GM12874 (cell line): ENCODE results near the gene BRSK2.

ENCODE experiments used
- TF ChIP-seq, protein P1 (sequence below): IDR thresholded peaks from 2 replicates; pipeline ENCODE4 v1.5.1; 2011; ENCODE audit warnings: low read depth, mild to moderate bottlenecking, control low read depth, low read length, moderate library complexity; ENCODE audit not compliant: insufficient read depth

Gene BRSK2

DNA sequence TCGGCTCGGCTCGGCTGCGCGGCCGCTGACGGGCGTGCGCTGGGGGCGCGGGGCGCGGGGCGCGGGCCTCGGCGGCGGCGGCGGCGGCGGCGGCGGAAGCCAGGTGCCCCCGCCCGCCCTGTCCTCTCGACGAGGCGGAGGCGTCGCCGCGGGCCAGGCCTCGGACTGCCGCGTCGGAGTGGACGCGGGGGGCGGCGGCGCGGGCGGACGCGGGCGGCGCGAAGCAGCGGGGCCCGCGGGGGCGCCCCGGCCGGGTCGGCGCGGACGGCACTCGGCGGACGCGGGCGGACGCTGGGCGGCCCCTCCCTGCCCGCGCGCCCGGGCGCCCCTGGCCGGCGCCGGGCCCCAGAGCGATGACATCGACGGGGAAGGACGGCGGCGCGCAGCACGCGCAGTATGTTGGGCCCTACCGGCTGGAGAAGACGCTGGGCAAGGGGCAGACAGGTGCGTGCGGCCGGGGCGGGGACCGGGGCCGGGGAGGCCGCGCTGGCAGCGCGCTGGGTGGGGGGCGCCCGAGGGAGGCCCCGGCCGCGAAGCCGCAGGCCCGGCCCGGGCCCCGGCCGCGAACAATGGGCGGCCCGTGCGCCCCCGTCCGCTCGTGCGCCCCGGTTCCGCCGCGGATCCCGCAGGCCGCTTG is at the start of gene BRSK2:
TSS of gene BRSK2 (plus strand) at position 3 of the 637 bp plus-strand sequence. CDS start at position 354, 351 bp downstream.
- TF ChIP-seq, protein P1, sequence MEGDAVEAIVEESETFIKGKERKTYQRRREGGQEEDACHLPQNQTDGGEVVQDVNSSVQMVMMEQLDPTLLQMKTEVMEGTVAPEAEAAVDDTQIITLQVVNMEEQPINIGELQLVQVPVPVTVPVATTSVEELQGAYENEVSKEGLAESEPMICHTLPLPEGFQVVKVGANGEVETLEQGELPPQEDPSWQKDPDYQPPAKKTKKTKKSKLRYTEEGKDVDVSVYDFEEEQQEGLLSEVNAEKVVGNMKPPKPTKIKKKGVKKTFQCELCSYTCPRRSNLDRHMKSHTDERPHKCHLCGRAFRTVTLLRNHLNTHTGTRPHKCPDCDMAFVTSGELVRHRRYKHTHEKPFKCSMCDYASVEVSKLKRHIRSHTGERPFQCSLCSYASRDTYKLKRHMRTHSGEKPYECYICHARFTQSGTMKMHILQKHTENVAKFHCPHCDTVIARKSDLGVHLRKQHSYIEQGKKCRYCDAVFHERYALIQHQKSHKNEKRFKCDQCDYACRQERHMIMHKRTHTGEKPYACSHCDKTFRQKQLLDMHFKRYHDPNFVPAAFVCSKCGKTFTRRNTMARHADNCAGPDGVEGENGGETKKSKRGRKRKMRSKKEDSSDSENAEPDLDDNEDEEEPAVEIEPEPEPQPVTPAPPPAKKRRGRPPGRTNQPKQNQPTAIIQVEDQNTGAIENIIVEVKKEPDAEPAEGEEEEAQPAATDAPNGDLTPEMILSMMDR = no peak

DNA sequence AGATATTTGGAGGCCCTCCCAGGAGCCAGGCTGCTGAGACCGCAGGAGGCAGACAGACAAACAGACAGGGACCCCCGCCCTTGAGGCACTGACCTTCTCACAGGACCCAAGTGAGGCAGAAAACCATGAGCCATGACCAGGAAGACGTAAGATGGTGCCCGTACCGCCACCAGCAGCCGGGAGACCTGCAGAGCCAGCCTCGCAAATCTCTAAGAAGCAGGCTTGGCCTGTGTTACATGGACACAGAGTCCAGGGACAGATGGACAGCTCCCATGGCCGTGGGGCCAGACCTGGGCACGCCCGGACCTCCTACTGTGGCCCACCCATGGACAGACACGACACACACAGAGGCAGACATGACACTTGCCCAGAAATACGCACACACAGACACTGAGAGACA is 49.6 kb upstream of the BRSK2 start:
- TF ChIP-seq, protein P1 = no peak

DNA sequence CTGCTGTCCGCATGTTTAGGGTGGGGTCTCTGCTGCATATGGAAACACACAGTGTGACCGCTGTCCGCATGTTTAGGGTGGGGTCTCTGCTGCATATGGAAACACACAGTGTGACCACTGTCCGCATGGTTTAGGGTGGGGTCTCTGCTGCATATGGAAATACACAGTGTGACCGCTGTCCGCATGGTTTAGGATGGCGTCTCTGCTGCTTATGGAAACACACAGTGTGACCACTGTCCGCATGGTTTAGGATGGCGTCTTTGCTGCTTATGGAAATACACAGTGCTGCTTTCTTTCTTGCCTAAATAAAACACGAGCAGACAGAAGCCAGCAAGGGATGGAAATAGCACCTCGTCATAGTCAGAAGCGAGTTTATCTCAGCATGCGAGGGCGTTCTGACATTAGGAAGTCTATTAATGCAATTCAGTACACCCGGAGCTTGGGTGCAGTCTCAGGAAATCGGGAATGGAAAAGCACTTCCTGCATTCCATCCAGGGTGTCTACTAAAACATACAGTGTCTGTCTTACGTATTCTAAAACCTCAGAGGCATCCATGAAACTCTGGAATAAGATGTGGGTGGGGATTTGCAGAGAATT is 47.7 kb upstream of the BRSK2 start:
- TF ChIP-seq, protein P1 = no peak

DNA sequence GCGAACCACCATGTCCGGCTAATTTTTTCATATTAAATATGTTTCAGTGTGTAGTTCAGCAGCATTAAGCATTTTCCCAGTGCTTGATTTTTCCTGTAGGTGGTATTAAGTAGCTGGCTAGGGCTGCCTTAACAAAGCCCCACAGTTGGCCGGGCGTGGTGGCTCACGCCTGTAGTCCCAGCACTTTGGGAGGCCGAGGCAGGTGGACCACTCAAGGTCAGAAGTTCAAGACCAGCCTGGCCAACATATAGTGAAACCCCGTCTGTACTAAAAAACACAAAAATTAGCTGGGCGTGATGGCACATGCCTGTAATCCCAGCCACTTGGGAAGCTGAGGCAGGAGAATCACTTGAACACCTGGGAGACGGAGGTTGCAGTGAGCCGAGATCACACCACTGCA is 46.8 kb upstream of the BRSK2 start:
- TF ChIP-seq, protein P1 = no peak

DNA sequence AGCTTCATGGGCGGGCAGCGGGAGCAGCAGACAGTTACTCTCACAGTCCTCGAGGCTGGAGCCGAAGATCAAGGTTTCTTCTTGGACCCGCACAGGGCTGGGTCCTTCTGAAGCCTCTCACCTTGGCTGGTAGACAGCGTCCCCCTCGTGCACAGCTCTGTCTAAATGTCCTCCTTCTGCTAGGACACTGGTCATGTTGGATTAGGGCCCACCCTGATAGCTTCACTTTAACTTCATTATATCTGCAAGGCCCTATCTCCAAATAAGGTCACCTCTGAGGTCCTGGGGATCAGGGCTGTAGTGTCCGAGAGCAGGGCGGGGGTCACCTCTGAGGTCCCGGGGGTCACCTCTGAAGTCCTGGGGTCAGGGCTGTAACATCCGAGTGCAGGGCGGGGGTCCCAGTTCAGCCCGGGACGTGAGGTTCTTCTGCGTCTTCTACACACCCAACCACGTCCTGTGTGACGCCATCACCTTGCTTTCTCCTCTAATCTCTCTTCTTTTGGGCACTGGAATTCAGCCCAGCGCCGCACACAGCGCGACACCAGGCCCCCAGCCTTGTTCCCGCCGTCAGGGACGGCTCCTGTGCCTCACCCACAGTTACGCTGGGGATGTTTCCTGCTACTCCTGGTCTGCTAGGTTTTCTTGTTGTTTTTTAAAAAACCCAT is 46.2 kb upstream of the BRSK2 start:
- TF ChIP-seq, protein P1 = no peak

DNA sequence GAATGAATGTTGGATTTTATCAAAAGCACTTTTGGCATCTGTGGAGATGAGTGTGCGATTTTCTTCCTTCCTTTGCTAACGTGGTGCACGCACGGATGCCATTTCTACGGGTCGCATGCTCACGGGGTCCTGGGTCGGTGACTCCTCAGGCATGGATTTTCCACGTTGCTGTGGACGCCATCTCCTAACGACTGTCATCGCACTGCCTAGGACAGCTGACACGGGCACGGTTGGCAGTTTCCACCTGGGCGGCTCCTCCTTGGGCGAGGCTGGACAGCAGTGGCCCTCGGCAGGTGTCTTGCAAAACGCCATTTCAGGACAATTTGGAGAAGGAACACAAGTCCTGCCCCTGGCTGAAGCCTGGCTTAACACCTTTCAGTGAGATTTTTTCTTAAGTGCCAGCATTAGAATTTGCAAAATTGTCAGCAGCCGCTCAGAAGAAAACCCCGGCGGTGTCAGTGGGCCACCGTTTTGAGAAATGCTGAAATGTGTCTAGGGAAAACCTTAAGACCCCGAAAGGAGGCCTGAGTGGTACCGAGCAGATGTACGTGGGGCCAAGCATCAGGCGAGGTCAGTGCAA is 45.6 kb upstream of the BRSK2 start:
- TF ChIP-seq, protein P1 = no peak

DNA sequence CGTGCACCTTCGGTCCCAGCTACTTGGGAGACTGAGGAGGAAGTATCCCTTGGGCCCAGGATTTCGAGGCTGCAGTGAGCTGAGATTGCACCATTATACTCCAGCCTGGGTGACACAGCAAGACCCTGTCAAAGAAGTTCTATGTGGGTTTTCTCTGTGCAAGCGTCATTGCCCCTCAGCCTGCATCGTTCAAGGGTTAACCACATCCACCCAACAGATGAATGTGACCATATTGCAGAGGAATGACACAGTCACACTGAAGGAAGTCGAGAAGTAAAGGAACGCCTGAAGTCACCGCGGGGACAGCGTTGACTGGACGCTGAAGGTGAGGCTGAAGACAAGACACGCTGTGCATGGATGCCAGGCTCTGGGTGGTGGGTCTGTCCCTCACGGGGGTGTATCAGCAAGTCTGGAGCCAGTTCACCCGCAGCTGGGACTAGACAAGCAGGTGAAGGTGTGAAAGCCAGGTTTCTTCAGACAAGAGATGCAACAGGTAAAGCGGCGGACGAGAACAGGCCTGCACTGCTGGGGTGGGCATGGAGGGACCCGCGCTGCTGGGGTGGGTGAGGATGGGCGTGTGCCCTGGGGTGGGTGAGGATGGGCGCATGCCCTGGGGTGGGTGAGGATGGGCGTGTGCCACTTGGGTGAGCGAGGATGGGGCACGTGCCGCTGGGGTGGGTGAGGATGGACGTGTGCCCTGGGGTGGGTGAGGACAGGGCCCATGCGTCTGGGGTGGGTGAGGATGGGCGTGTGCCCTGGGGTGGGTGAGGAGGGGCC is 43.8 kb upstream of the BRSK2 start:
- TF ChIP-seq, protein P1 = no peak
